HG03457 (cell line): Measurements from ENCODE around the gene LDLRAD3.
"Not testable (repeated sequence)": the region's sequence is repeated elsewhere in the genome, so short reads cannot be mapped to it uniquely, and the experiment has no call there.

ENCODE experiments used
- ATAC-seq: cut with Tn5 transposase; IDR thresholded peaks from one replicate; pipeline ENCODE4 v1.9.1; 2021; ENCODE audit warnings: moderate number of reproducible peaks; ENCODE audit not compliant: unreplicated experiment

LDLRAD3 gene

DNA sequence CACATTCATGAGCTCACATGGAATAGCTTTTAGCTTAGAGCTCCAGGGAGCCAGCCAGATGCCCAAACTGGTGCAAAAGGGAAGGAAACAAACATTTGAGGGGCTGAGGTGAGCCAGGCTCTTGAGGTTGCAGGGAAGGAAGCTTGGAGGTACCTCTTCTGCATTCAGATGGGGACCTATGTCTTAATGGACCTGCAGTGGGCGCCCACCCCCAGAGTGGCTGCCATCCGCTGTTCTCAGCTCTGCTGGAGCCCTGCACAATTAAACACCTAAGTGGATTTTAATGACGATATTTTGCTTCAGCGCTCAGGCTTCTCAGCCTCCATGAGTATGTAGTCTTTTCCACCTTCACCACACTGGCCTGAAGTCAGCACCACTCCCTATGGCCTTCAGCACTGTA, 100.8 kb downstream of the LDLRAD3 start:
- no peak for ATAC-seq

DNA sequence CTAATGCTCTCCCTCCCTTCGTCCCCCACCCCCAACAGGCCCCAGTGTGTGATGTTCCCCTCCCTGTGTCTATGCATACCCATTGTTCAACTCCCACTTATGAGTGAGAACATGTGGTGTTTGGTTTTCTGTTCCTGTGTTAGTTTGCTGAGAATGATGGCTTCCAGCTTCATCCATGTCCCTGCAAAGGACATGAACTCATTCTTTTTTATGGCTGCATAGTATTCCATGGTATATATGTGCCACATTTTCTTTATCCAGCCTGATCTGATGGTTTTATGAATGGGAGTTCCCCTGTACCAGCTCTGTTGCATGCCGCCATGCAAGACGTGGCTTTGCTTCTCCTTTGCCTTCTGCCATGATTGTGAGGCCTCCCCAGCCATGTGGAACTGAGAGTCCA, 102.1 kb downstream of the LDLRAD3 start:
- not testable (repeated sequence) for ATAC-seq

DNA sequence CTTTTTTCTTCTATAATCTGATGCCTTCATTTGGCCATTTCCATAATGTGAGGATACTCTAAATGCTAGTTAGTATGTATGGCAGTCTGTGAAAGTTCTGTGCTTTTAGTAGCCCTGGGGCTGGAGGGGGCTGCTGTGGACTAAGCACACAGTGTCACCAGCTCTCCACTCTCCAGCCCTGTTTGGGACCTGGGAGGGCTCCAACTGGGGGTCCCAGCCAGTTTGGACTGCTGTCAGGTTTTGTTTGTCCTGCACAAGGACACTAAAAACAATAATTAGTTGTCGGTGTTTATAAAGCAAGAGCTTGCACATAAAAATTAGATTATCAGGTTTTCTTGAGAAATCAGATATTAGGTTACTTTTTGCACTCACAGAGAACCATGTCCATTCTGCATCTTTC, 103.1 kb downstream of the LDLRAD3 start:
- no peak for ATAC-seq

DNA sequence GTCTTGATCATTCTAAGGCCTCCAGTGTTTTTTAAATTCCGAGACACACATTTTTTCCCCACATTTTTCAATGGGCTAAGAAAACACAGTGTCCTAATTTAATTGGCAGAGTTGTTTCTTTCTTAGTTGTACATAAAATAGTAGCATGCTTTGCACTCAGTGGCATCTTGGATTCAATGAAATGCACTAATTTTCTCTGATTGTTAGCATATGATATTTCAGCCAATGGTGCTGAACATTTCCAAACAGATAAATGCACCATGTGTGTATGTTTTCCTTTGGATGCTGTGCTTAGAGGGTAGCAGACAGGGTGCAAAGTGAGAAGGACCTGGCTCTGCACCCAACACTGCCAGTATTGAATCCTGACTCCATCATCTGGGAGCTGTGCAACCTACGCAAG, 103.5 kb downstream of the LDLRAD3 start:
- ATAC-seq, result no peak

DNA sequence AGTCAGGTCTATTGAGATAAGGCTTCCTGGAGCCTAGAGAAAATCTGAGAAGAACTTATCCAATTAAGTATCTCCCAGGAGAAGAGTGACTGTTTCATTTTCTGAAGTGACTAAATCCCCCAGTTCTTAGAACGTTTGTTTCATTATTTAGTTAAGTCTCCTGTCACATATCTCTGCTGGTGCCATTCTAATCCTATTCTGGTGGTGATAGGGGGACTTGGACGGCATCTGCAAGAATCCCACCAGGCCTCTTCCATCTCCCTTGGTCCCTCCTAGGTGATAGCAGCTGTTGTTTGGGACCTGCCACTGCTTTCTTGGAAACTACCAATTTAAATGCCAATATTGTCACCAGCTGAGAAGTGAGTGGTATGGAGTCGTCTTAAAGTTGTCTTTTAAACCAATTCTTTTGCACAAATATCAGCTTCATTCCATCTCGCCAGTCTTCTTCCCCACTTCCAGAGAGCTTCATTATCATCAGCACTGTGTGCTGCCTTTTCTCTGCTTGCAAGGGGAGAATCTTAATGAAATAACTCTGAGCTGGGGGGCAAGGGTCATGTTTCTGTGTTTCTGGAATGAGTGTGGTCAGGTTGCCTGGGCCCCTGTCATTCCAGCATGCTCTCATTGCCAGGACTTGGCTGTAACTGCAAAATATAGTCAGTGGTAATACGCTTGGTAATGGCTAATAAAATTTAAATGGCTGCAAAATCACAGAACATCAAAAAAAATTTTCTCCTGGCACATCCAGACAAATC, 104.8 kb downstream of the LDLRAD3 start:
- ATAC-seq, result no peak

DNA sequence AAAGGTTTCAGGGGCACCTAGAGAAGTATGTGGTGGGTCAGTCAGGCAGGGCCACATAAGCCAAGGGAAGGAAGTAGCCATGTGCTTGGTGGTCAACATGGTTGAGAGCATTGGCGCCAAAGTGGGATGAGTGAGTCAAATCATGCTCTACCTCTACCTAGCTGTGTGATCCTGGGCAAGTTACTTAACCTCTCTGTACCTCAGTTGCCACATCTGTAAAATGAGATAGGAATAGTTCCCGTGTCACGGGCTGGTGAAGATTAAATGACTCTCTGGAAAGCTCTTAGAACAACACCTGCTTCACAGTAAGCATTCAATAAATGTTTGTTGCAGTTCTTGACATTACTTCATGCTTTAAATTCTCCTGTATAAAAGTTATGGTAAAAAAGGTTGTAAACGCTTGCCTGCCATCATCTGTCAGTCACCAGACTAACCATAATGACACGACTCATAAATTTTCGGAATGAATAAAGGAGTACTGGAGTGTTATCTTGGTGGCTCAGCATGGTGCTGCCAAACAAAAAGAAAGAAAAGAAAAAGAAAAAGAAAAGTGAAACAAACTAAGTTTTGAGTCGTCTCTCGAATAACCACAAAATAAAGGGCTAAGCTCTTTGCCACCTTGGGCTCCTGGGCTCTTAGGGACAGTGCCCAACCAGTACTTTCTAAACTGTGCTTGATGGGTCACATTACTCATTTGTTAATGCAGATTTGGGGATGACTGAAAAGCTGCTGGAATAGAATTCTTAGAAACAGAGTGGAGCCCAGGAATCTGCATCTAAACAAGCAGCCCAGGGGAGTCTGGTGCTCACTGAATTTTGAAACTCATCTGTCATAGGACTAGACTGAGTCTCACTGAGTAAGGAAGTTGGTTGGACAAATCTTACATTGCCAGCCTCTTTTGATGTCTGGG, 107.6 kb downstream of the LDLRAD3 start:
- ATAC-seq, result no peak

DNA sequence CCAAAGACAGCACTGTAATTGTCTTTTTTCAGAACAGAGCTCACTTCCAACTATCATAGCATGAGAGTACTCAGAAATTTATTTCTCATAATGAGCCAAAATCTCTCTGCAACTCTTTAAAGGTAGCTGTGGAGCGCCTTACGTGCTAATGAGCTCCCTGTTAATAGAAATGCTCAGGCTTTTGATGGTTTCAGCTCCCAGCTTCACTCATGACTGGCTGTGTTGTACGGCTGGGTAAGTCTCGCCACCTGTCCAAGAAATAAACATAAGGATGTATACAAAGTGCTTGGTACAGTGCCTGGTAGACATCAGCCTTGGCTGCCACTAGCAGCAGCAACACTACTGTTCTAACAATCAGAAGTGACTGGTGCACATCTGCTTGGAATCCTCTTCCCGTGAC, 109.4 kb downstream of the LDLRAD3 start:
- ATAC-seq, result no peak

DNA sequence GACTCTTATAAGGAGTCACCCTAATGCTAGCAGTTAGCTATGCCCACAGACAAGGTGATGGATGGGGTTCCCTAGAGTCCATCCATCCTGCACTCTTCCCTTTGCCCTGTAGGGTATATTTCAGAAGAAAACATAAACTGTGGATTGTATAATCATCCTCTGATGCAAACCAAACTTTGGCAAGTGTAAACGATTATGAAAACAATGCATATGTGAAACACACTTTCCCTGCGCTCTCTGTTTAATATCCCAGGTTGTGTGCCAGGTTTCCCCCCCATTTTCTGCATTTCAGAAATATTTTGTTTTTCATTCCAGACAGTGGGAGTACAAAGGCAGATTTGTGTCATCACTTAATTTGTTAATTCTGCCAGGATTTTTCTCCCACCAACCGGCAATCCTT, 110.0 kb downstream of the LDLRAD3 start:
- ATAC-seq, result no peak

DNA sequence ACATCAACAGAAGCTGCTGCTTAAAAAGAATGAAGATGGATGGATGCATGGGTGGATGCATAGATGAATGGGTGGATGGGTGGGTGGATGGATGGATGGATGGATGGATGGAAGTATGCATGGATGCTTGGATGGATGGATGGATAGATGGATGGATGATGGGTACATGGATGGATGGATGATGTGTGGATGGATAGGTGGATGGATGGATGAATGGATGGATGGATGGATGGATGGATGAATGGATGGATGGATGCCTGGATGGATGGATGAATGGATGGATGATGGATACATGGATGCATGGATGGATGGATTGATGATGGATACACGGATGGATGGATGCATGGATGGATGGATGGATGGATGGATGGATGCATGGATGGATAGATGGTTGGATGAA, 110.8 kb downstream of the LDLRAD3 start:
- ATAC-seq, result no peak

DNA sequence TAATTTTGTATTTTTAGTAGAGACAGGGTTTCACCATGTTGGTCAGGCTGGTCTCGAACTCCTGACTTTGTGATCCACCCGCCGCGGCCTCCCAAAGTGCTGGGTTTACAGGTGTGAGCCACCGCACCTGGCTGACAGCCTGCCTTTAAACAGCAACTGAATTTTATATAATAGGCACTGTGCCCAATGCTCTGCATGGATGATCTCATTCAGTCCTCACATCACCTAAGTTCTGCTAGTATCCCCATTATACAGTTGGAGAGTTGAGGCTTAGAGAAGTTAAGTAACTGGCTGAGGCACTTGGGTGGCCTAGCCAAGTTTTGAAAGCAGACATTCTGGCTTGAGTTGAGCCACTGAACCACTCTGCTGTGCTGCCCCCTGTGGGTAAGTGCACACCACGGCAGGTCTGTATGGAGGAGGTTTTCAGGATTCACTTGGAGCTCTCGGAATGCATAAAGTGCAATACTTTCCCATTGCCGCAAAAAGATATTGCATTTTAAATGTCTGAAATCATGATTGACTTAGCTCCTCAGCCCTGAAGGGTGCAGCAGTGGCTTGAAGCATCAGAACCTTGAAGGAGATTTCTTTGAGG, 112.4 kb downstream of the LDLRAD3 start:
- no peak for ATAC-seq

DNA sequence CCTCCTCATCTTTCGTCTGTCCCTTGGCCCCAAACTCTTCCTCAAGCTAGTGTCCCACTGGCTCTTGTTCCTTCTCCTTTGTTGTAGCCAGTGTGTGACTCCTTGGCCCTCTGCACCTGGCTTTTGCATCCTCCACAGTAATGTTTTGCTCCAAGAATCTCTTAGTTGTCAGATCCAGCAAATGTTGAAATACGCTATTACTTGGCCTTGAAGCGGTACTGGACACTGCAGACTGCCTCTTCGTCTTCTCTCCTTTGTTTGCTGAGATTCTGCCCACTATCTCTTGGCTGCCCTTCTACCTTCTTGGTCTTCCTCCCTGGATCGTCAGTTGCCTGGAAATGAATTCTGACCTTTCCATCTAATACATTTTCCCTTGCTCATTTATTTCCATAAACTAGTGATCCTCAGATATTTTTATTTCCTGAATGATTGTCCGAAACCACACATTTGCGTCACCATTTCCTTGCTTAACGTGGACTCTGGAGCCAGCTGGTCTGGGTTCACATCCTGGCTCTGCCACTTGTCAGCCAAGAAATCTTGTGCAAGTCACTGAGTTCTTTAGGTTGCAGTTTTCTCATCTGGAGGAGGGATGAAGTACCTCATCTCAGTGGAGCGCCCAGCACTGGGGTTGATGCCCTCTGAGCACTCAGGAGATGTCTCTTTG, 113.6 kb downstream of the LDLRAD3 start:
- no peak for ATAC-seq

DNA sequence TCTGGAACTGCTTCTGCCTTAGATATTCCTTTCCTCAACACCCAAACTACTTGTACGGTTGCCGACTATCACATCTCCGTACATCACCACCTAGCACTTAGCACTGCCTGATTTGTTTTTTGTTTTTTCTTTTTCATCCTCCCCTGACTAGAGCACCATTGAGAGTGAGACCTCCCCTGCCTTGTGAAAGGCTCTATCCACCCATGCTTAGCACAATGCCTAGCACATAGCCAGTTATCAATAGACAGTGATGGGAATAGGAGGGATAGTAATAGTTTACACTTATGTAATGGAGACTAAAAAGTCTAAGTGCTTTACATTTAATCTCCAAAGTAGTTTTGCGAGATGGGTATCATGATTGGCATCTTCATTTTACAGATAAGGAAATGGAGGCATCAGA, 115.8 kb downstream of the LDLRAD3 start:
- no peak for ATAC-seq

DNA sequence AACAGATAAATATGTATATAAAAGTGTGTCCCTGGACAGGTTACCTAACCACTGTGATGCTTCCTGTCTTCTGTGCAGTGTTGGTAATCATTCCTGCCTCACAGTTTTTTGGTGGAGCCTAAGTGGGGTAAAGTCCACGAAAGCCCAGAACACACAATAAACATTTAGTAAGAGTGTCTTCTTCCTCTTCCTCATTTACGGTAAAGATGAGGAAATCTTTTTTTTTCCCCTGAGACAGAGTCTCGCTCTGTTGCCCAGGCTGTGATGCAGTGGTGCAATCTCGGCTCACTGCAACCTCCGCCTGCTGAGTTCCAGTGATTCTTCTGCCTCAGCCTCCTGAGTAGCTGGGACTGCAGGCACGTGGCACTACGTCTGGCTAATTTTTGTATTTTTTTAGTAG, 117.1 kb downstream of the LDLRAD3 start:
- no peak for ATAC-seq

DNA sequence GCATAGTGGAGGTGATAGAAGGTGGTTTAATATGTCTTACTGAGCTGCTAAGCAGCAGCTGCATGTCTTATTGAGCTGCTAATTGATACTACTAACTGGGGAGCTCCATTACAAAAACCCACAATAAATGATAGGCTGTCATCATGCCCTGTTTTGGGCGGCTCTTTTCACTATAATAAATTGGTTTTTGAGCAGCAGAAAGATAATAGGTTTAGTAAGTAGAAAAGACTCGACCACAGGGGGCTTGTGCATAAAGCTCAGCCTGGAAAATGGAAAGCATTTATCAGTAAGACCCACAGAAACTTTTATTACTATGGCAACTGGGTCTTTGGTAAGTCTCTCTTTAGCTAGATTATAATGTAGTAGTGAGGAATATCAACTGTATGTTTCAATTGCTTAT, 117.6 kb downstream of the LDLRAD3 start:
- no peak for ATAC-seq

DNA sequence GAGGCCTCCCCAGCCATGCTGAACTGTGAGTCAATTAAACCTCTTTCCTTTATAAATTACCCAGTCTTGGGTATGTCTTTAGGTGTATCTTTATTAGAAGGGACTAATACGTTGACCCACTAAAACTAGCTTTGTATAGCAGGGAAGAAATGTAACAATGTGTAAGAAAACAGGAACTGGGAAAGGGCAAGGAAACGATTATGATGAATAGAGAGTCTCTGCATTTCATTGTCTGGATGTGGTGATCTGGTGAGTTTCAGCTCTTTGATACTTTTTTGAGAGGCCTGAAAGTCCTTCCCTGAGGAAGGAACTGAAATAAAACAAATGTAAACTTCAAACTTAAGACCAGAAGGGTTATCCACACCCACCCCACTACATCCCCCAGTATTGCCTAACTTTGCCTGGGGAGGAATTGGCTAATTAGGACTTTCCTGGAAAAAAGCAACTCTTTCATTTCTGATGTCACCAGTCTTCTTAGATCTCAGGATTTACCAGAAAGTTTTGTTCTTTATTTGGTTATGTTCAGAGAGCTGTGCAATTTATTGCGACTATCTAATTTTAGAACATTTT, 119.0 kb downstream of the LDLRAD3 start:
- no peak for ATAC-seq

DNA sequence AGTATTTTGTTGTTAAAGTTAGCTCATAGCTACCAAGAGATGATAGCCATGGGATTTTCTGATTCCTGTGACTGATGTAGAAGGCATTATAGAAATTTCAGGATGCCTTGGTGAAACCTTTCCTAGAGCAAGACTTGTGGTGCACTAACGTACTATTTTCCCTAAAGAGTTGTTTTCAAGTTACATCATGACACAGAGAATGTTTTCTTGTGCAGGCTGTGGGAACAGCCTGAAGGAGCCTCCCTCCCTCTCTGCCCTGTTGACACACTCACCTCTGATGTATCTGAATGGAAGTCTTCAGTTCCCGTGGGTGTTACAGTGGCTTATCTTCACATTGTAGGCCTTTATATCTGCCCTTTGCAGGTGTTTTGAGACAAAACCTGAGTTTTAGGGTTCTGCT, 121.6 kb downstream of the LDLRAD3 start:
- ATAC-seq, result no peak

DNA sequence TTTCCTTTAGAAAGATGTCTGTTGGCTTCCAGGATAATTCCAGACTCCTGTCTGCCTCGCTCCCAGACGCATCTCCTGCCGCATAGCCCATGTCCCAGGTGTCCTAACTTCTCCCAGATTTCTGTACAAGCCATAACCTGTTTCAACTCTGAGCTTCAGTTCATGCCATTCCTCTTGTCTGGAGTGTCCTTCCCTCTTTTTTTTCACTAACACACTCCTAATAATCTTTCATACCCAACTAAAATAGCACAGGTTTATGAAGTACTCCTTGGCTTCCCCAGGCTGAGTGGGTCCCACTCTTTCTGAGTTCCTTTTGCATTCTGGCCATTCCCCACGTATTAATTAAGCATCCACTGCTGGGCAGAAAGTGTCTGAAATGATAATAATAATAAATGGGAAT, 123.0 kb downstream of the LDLRAD3 start:
- no peak for ATAC-seq

DNA sequence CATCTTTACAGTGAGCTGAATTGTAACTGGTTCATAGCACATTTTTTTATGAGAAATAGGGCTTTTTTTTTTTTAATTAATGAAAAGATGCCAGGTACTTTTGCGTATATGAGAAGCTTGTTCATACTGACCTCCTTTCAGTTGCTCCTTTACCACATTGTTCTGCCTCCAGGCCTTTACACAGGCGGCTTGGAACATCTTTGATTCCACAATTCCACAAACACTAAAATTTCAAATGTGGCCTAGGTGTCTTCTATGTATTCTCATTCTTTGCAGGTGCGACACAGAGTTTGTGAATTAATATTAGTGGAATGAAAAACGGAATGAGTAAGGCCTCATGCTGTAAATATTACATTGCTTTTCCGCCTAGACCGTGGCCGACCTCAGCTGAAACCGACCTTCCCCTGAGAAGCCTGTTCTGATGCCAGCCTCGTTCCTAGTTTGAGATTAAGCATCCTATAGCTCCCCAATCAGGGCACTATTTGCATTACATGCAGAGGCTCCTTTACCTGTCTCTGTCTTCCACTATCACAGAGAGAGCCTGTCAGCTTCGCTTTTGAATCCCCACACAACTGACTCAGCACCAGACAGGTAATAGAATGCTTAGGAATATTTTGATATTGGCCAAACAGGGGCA, 125.8 kb downstream of the LDLRAD3 start:
- ATAC-seq, result no peak

DNA sequence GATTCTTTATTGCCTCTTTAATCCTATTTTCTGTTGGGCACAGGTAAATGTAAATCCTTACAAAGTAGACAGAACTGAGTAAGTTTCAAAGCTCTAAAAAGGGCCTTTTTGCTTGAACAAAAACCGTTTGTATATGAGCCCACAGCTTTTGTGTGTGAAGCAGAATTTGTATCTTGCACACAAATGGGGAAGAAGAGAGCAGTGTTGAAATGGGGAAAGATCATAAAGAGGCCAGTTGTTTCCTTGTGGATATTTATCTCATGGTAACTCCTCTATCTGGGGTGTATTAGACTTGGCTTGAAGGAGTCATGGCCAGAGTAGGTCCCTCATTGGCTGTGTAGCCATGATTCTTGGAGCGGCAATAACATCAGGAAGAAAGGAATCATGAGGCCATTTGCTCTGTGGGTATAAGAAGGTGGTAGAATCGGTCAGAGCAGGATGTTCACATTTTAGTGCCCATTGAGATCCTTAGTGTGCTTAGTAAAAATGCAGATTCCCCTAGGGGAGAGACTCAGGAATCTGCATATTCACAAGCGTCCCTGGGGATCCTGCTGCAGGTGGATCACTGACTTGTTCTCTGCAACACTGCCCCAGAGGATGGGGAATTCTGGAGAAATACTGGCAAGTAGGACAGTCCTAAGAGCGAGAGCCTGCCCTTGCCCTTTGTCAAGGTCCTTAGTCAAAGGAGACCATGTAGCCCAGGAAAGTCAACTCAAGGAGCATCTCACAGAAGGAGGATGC, 126.5 kb downstream of the LDLRAD3 start:
- ATAC-seq, result no peak

DNA sequence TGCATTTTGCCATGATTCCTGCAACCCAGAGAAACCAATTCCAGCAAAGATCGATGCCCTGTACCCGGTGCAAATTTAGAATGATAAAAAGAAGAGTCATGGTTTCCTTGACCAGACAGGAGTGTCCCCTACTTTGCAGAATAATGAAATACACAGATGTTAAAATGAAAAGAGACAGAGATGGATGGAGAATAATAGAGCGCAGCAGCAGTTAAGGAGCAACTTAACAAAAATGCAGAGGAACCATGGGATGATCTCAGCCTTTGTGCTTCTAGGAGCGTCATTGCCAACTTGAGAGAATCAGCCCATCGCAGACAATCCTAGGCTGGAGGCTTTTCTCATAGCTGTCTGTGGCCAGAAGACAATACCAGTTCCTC, 127.1 kb downstream of the LDLRAD3 start:
- ATAC-seq, result no peak
